Glutamatergic neuron (in vitro differentiated cells): Measurements from ENCODE around the gene DRD3. TPM values are rescaled to one million over a fixed set of nuclear protein-coding genes. Genes with fewer than 3 reads are reported as not detected.

ENCODE experiments used
- DNase-seq: peaks from one replicate; pipeline ENCODE4 v3.0.0; 2022
- H3K27ac Mint-ChIP-seq: one replicate; pipeline ENCODE4 v1.8.0; 2020; ENCODE audit warnings: mild to moderate bottlenecking, mixed read lengths, inconsistent platforms; ENCODE audit not compliant: unreplicated experiment
- H3K27me3 Mint-ChIP-seq: one replicate; pipeline ENCODE4 v1.8.0; 2020; ENCODE audit warnings: mild to moderate bottlenecking, moderate library complexity, mixed read lengths, inconsistent platforms; ENCODE audit not compliant: unreplicated experiment
- H3K36me3 Mint-ChIP-seq: one replicate; pipeline ENCODE4 v1.8.0; 2020; ENCODE audit warnings: mild to moderate bottlenecking, mixed read lengths, inconsistent platforms; ENCODE audit not compliant: unreplicated experiment
- H3K4me1 Mint-ChIP-seq: one replicate; pipeline ENCODE4 v1.8.0; 2020; ENCODE audit warnings: mild to moderate bottlenecking, low read depth, mixed read lengths, inconsistent platforms; ENCODE audit not compliant: unreplicated experiment
- H3K4me3 Mint-ChIP-seq: one replicate; pipeline ENCODE4 v1.8.0; 2020; ENCODE audit warnings: mild to moderate bottlenecking, mixed read lengths, inconsistent platforms; ENCODE audit not compliant: unreplicated experiment
- H3K9me3 Mint-ChIP-seq: one replicate; pipeline ENCODE4 v1.8.0; 2020; ENCODE audit warnings: mild to moderate bottlenecking, moderate library complexity, mixed read lengths, inconsistent platforms; ENCODE audit not compliant: unreplicated experiment
- total RNA-seq: library from RNA; stranded (reverse); fragmentation: NEBNext Ultra II Directional; extraction: Animal tissue kit (Norgen Biotek cat#: 25700); gene quantifications from one replicate; pipeline ENCODE4 v1.2.1, GENCODE V29; 2021; ENCODE audit not compliant: unreplicated experiment
- TF ChIP-seq, protein P1 (sequence below): fragments of 200-600 bp; sonication (generic); IDR thresholded peaks from one replicate; pipeline ENCODE4 v1.5.0; 2021; ENCODE audit not compliant: partially characterized antibody, unreplicated experiment

Gene DRD3
- total RNA-seq, 1 donor from 2014 or later, result not detected

DNA sequence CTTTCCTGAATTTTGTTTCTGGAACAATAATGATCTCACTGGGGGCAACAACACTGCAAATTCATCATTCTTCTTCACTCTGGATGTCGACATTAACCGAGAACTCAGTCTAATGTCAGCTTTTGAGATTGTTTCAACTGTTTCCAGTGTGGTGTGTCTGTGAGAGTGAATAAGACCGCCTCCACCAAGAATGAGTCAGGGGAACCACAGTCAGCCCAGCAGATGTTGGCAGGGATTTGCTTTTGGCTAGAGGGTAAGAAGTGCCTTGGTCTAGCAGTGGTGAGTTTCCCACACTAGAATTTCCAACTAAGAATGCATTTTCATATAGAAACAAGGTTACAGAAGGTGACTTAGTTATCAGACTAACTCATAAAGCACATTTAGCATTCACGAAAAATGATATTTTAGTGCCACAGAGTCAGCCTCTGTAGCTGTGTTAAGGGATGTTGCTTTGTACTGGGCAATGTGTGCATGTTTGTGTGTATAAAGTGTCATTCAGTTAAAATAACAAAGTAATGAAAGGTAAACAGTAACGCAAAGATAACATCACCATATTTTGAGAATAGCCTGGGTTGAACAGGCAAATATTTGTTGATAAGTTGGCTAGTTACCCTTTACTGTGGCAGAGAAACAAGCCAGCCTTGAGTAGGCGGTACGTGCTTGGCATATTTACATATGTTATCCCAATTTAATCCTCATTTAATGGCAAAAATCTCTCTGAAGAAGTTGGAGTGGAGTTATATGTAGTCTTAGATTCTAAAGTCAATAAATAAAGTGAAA lies 33.8 kb downstream of the DRD3 start:
- Mint-ChIP-seq H3K9me3 (no peaks in the 10 kb centered on the region), H3K36me3 (no peaks in the 10 kb centered on the region), H3K4me1 (no peaks in the 10 kb centered on the region), H3K4me3 (no peak overlapping the region), H3K27me3 (no peaks in the 10 kb centered on the region), H3K27ac (no peak overlapping the region)
- no peak for DNase-seq
- TF ChIP-seq, protein P1, sequence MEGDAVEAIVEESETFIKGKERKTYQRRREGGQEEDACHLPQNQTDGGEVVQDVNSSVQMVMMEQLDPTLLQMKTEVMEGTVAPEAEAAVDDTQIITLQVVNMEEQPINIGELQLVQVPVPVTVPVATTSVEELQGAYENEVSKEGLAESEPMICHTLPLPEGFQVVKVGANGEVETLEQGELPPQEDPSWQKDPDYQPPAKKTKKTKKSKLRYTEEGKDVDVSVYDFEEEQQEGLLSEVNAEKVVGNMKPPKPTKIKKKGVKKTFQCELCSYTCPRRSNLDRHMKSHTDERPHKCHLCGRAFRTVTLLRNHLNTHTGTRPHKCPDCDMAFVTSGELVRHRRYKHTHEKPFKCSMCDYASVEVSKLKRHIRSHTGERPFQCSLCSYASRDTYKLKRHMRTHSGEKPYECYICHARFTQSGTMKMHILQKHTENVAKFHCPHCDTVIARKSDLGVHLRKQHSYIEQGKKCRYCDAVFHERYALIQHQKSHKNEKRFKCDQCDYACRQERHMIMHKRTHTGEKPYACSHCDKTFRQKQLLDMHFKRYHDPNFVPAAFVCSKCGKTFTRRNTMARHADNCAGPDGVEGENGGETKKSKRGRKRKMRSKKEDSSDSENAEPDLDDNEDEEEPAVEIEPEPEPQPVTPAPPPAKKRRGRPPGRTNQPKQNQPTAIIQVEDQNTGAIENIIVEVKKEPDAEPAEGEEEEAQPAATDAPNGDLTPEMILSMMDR, result no peak

DNA sequence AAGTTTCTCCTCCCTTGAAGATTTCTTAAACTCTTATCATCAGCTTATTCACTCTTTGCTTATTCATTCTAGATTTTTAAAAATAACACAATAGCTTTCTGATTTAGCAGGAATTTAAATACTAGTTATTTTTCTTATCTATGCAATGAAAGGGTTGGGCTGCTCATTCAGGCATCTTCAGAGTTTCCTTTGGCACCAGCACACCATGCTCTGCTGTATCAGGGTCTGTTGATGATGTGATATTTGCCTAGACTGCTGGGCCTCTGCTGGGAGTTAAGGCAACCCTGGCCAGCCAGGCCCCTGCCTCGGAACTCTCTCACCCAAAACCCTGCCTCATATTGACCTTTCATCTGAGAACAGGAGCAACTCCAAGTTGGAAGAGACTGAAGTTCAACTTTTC lies 35.0 kb downstream of the DRD3 start:
- Mint-ChIP-seq H3K4me1 (peaks cover 5% of the 10 kb centered on the region), H3K9me3 (no peaks in the 10 kb centered on the region), H3K36me3 (no peaks in the 10 kb centered on the region), H3K27me3 (no peaks in the 10 kb centered on the region), H3K4me3 (no peak overlapping the region), H3K27ac (no peak overlapping the region)
- DNase-seq, result no peak
- TF ChIP-seq, protein P1, result no peak

DNA sequence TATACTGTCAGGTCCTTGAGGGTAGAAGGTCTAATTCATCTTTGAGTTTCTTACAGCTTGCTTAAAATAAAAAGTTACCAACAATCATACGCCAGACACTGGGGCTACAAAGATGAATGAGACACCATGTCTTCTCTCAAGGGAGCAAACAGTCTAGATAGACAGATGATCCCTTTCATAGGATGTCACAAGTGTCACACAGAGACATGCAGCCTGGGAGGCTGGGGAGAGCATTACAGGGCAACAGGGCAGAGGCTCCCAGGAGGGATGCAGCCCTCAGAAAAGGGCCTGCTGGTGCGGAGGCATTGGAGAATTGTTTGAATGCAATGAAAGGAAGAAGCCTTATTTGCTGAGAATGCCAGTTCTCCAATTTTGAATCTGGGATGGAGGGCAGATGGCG lies 39.0 kb downstream of the DRD3 start:
- Mint-ChIP-seq H3K4me3 (no peak overlapping the region), H3K27me3 (no peaks in the 10 kb centered on the region), H3K4me1 (peaks cover 5% of the 10 kb centered on the region), H3K9me3 (peaks cover 1% of the 10 kb centered on the region), H3K27ac (no peak overlapping the region), H3K36me3 (no peaks in the 10 kb centered on the region)
- TF ChIP-seq, protein P1, result no peak
- DNase-seq, result no peak

DNA sequence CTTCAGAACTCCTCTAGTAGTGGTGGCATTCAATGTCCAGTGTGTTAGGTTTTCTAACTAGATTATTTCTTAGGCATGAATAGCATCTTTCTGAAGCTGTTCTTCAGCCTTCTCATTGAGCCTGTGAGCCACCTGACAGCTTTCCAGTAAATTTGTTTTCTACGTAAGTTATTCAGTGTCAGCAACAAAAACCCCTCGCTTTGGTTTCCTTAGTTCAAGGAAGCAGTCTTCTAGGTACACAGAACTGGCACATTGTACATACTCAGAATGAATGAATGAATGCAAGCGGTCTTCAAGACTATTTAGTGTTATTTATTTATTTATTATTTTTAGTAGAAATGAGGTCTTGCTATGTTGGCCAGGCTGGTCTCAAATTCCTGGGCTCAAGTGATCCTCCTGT lies 44.9 kb downstream of the DRD3 start:
- no peak for DNase-seq
- Mint-ChIP-seq H3K27ac (no peak overlapping the region), H3K36me3 (no peaks in the 10 kb centered on the region), H3K9me3 (peaks cover 1% of the 10 kb centered on the region), H3K4me1 (no peaks in the 10 kb centered on the region), H3K27me3 (peaks cover 3% of the 10 kb centered on the region), H3K4me3 (no peak overlapping the region)
- TF ChIP-seq, protein P1, result no peak

DNA sequence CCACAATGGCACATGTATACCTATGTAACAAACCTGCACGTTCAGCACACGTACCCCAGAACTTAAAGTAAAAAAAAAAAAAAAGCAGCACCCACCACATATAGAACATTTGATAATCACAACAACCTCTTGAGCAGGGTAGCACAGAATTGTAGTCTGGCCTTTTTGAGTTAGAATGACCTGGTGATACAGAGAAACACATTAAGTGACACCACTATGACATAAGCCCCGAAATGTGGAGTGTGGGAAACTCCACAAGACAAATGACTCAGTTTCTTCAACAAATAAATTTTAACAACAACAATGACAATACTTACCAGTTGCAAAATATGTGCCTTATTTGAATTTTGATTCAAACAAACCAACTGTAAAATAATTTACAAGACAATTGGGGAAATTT lies 46.4 kb downstream of the DRD3 start:
- Mint-ChIP-seq H3K27me3 (peaks cover 3% of the 10 kb centered on the region), H3K4me3 (no peak overlapping the region), H3K27ac (no peak overlapping the region), H3K36me3 (no peaks in the 10 kb centered on the region), H3K9me3 (no peaks in the 10 kb centered on the region), H3K4me1 (no peaks in the 10 kb centered on the region)
- DNase-seq, result no peak
- TF ChIP-seq, protein P1, result no peak
